ENCODE data around the gene LRRC51.

Gene LRRC51

DNA sequence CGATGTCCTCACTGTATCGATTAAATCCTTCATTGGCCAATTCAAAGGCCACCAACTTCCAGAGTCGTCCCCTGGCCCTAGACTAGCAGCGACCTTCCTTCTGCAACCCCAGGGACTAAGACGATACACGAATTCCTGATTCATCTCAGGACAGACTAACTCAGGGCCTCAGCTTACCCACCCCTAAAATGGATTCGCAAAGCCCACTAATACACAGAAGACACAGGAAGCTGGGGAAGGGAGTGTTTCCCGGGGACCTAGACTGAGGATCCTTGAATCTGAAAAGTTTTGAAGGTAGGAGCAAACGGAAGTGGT is 21.9 kb downstream of the LRRC51 start:
- TF ChIP-seq, protein P1, sequence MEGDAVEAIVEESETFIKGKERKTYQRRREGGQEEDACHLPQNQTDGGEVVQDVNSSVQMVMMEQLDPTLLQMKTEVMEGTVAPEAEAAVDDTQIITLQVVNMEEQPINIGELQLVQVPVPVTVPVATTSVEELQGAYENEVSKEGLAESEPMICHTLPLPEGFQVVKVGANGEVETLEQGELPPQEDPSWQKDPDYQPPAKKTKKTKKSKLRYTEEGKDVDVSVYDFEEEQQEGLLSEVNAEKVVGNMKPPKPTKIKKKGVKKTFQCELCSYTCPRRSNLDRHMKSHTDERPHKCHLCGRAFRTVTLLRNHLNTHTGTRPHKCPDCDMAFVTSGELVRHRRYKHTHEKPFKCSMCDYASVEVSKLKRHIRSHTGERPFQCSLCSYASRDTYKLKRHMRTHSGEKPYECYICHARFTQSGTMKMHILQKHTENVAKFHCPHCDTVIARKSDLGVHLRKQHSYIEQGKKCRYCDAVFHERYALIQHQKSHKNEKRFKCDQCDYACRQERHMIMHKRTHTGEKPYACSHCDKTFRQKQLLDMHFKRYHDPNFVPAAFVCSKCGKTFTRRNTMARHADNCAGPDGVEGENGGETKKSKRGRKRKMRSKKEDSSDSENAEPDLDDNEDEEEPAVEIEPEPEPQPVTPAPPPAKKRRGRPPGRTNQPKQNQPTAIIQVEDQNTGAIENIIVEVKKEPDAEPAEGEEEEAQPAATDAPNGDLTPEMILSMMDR (IDR thresholded peaks at IDR 0.05; ENCODE audit: low read depth, low read length, missing control alignments) = no peak
- in situ Hi-C loops (cut with HindIII; ENCODE audit: low pct_ligation_motif_present, low sequenced_read_pairs) = no loop called here
- no peaks in the 10 kb centered on the region for H3K27me3 ChIP-seq (replicated peaks)
- peaks cover 13% of the 10 kb centered on the region for H3K36me3 ChIP-seq (replicated peaks)
- peak overlapping the region; percentile 95 for H3K27ac ChIP-seq
- DNase-seq = no peak
- peak overlapping the region; percentile 74 for H3K4me3 ChIP-seq (ENCODE audit: low read depth, low read length)

DNA sequence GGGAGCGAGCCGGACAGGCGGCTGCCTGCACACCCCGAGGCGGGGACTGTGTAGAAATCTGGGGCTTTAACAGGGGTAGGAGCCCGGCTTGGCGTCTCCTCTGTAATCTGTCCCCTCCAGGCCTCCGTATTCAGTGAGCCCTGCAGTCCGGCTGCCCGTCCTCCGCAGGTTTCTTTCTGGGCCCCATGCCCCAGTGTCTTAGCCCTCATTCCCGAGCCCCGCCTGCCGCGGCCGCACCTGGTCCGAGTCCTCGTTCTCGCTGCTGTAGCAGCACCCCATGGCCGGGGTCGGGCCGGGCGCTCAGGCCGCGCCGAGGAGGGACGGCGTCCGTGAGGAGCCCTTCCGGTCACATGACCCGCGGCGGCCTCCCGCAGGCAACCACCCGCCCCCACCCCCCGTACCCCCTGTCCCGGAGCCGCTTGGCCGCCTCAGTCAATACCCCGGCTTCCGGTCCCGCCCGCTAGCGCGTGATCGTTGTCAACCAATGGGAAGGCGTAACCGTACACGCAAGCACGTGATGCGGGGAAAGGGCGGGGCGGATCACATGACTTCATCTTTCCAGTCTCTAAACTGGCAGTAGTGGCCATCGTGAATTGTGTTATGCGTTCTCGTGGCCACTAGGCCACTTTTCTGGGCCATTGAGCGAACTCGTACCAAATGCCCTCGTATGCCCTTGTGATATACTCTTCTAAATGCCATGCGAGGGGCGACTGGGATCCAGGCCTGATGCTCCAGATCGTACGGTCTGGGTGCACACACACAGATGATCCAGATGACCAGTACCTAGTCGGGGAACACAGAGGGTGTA is 22.5 kb downstream of the LRRC51 start, which contains the start of gene LAMTOR1:
Gene LAMTOR1 (minus strand): TSS at position 352 of the 808 bp plus-strand sequence. CDS start 73 bp downstream, at position 279.
- H3K27me3 ChIP-seq (replicated peaks) = no peaks in the 10 kb centered on the region
- H3K4me3 ChIP-seq (ENCODE audit: low read depth, low read length) = peak within 1 kb of the TSS; percentile 74
- H3K27ac ChIP-seq = peak within 1 kb of the TSS; percentile 95
- in situ Hi-C loops (cut with HindIII; ENCODE audit: low pct_ligation_motif_present, low sequenced_read_pairs) = no loop called here
- peaks cover 8% of the 10 kb centered on the region for H3K36me3 ChIP-seq (replicated peaks)
- TF ChIP-seq, protein P1 (IDR thresholded peaks at IDR 0.05; ENCODE audit: low read depth, low read length, missing control alignments) = peak; percentile 60
- DNase-seq = peak; percentile 99

DNA sequence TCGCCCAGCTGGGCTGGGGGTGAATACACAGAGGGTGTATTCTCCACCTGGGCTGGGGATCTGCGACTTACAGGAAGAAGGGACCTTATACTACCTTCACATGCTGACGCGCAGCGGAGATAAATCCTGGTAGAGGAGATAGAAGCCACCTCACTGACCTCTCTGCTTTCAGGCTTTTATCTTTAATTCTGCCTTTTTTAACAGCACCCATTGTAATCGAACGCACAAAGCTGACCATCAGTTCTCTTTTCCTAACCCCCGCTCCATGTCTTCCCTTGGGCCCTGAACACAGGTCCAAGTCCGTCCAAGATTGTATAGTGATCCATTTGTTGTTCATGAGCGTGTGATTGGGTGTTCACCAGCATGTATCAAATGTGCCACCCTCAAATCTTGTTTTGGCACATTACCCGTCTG is 23.1 kb downstream of the LRRC51 start:
- peak overlapping the region; percentile 9 for H3K4me3 ChIP-seq (ENCODE audit: low read depth, low read length)

DNA sequence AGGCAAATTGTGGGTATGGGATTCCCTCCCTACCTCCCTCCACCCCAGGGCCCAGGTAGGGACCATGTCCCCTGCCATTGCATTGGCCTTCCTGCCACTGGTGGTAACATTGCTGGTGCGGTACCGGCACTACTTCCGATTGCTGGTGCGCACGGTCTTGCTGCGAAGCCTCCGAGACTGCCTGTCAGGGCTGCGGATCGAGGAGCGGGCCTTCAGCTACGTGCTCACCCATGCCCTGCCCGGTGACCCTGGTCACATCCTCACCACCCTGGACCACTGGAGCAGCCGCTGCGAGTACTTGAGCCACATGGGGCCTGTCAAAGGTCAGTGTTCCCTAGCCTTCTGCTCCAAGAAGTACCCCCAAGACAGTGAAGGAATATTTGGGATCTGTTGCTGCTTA is 25.2 kb downstream of the LRRC51 start, which contains the start of gene TOMT:
Gene TOMT (plus strand): TSS at position 37 of the 400 bp plus-strand sequence. CDS start 28 bp downstream, at position 65.
- Histone ChIP-seq H3K36me3 (replicated peaks) (no peaks in the 10 kb centered on the region), H3K27ac (no peak within 1 kb of the TSS)

More for the DNA sequence above, 23.1 kb downstream of the LRRC51 start:
- Histone ChIP-seq H3K27me3 (replicated peaks) (no peaks in the 10 kb centered on the region), H3K36me3 (replicated peaks) (peaks cover 2% of the 10 kb centered on the region), H3K27ac (peak overlapping the region; percentile 48)
- DNase-seq = no peak
- TF ChIP-seq, protein P1 (IDR thresholded peaks at IDR 0.05; ENCODE audit: low read depth, low read length, missing control alignments) = no peak
- in situ Hi-C loops (cut with HindIII; ENCODE audit: low pct_ligation_motif_present, low sequenced_read_pairs) = no loop called here

DNA sequence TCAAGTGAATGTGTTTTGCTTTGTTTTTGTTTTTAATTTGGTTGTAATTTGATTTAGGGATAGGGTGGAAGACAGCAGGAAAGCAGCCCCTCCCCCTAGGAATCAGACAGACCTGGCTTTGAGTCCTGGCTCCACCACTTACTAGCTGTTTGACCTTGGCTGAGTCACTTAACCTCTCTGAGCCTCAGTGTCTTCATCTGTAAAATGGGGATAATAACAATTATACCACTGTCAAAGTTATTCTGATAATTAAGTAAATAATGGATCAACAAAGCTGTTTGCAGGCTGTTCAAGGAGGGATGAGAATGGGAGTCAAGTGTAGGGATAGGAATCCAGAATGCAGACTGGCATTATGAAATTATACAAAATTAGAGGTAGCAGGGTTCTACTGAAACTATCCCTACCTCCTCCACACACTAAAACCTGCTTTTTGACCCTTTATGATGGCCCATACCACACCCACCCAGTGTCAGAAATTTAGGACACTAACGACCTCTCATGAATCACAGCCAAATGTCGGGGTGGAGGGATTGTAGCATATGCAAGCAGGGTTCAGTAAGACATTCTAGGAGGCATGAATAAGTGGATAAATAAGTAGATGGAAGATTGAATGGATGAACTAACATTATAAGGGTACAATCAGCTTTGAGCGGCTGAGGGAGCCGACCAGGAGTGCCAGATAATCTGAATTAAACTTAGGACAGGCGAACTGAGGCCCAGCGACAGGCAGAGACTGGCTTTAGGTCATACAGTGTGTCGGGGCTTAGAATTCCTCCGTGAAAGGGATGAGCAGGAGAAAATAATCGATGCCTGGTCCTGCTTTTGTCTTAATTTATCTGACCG is 30.9 kb downstream of the LRRC51 start:
- in situ Hi-C loops (cut with HindIII; ENCODE audit: low pct_ligation_motif_present, low sequenced_read_pairs) = no loop called here
- peak; percentile 16 for DNase-seq
- peak overlapping the region; percentile 62 for H3K4me3 ChIP-seq (ENCODE audit: low read depth, low read length)
- no peaks in the 10 kb centered on the region for H3K27me3 ChIP-seq (replicated peaks)
- TF ChIP-seq, protein P1 (IDR thresholded peaks at IDR 0.05; ENCODE audit: low read depth, low read length, missing control alignments) = no peak
- peak overlapping the region; percentile 99 for H3K27ac ChIP-seq
- no peaks in the 10 kb centered on the region for H3K36me3 ChIP-seq (replicated peaks)

More for the DNA sequence above, 25.2 kb downstream of the LRRC51 start, which contains the start of gene TOMT:
- no peak for DNase-seq
- in situ Hi-C loops (cut with HindIII; ENCODE audit: low pct_ligation_motif_present, low sequenced_read_pairs) = no loop called here
- Histone ChIP-seq H3K4me3 (ENCODE audit: low read depth, low read length) (no peak within 1 kb of the TSS), H3K27me3 (replicated peaks) (no peaks in the 10 kb centered on the region)
- TF ChIP-seq, protein P1 (IDR thresholded peaks at IDR 0.05; ENCODE audit: low read depth, low read length, missing control alignments) = no peak
